Loucy (cell line): ENCODE data around the gene SORD.

Experiments
- EZH2phosphoT487 ChIP-seq: fragments of 200-600 bp; IDR thresholded peaks from 2 replicates; pipeline ENCODE4 v1.6.1; 2018; ENCODE audit warnings: antibody characterized with exemption, mild to moderate bottlenecking, moderate library complexity, borderline replicate concordance
- TF ChIP-seq, protein P1 (sequence below): fragments of 200-600 bp; sonication (generic); conservative IDR thresholded peaks from 2 replicates; pipeline ENCODE4 v1.5.1; 2014; ENCODE audit warnings: mild to moderate bottlenecking, antibody characterized with exemption, low read length

DNA sequence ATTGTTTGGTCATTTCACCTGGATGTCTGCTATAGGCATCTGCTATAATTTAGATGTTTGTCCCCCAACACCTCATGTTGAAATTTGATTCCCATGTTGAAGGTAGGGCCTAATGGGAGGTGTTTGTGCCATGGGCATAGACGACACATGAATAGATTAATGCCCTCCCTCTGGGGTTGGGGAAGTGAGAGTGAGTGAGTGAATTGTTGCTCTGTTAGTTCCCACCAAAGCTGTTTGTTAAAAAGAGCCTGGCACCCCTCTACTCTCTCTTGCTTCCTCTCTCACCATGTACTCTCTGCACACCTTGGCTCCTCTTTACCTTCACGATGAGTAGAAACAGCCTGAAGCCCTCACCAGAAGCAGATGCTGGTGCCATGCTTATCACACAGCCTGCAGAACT lies 23.9 kb upstream of the SORD start:
- TF ChIP-seq, protein P1, sequence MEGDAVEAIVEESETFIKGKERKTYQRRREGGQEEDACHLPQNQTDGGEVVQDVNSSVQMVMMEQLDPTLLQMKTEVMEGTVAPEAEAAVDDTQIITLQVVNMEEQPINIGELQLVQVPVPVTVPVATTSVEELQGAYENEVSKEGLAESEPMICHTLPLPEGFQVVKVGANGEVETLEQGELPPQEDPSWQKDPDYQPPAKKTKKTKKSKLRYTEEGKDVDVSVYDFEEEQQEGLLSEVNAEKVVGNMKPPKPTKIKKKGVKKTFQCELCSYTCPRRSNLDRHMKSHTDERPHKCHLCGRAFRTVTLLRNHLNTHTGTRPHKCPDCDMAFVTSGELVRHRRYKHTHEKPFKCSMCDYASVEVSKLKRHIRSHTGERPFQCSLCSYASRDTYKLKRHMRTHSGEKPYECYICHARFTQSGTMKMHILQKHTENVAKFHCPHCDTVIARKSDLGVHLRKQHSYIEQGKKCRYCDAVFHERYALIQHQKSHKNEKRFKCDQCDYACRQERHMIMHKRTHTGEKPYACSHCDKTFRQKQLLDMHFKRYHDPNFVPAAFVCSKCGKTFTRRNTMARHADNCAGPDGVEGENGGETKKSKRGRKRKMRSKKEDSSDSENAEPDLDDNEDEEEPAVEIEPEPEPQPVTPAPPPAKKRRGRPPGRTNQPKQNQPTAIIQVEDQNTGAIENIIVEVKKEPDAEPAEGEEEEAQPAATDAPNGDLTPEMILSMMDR, result no peak
- TF ChIP-seq EZH2phosphoT487, result no peak
